HCT116 (cell line): ENCODE results near the gene AVEN. TPM values are rescaled to one million over a fixed set of nuclear protein-coding genes. Genes with fewer than 3 reads are reported as not detected.

Source experiments
- ATAC-seq: fragments of 200-7000 bp; cut with Tn5 transposase; 2 replicates; pipeline ENCODE4 v1.9.1; 2020; ENCODE audit warnings: mild to moderate bottlenecking, moderate library complexity
- BruUV-seq: library from RNA; stranded (reverse); fragments of 400-500 nt; replicated peaks from 2 replicates; lab custom pipeline; 2021; lab: Mats Ljungman, UMichigan
- CTCF ChIA-PET: fragments of 300-600 bp; sonication (Branson Sonifier 250); formaldehyde crosslinking; loops from one replicate; lab custom pipeline; 2021; ENCODE audit warnings: antibody characterized with exemption; lab: Charles Lee
- POLR2A ChIA-PET: fragments of 300-600, 350-600 bp; sonication (Branson Sonifier 250); formaldehyde crosslinking; loops from one replicate; lab custom pipeline; 2021; ENCODE audit warnings: antibody characterized with exemption; lab: Charles Lee
- RAD21 ChIA-PET, 2 experiments: fragments of 300-600 bp; sonication (Branson Sonifier 250); formaldehyde crosslinking; loops; one replicate each; lab custom pipeline; 2023; ENCODE audit warnings: low total read pairs in 2 of 2; ENCODE audit not compliant: uncharacterized antibody in 2 of 2, unreplicated experiment in 2 of 2, low non-redundant PET in 1 of 2; lab: Charles Lee
- DNase-seq: peaks from one replicate; pipeline ENCODE4 v3.0.0-alpha.2; 2010; ENCODE audit warnings: low read depth, low spot score
- H2AFZ ChIP-seq: fragments of 200-600 bp; shearing (Covaris generic), sonication (generic); 2 replicates; pipeline ENCODE4 v1.6.1; 2017; ENCODE audit warnings: low read depth, mixed run types, mixed read lengths, antibody characterized with exemption, low read length; ENCODE audit not compliant: poor library complexity, severe bottlenecking
- H3K27ac ChIP-seq: 2 replicates; pipeline ENCODE4 v1.5.1; 2012; ENCODE audit warnings: low read depth, low read length
- H3K27me3 ChIP-seq: fragments of 200-600 bp; sonication (generic); 2 replicates; pipeline ENCODE4 v1.6.1; 2016; ENCODE audit warnings: mixed run types, low read length, mixed read lengths; ENCODE audit not compliant: insufficient read depth
- H3K36me3 ChIP-seq, 2 experiments: fragments of 200-500 bp in 1 of 2; fragments of 200-600 bp in 1 of 2; sonication (Bioruptor generic) in 1 of 2; sonication (generic) in 1 of 2; 2 replicates each; pipeline versions ENCODE4 v1.5.1 to v1.6.1; 2014 to 2016; ENCODE audit warnings: low read length in 2 of 2, inconsistent platforms in 1 of 2, mixed read lengths in 1 of 2, mixed run types in 1 of 2; ENCODE audit not compliant: insufficient read depth in 2 of 2, control insufficient read depth in 1 of 2
- H3K4me1 ChIP-seq, 2 experiments: fragments of 200-600 bp in 1 of 2; sonication (generic) in 1 of 2; 2 replicates each; pipeline versions ENCODE4 v1.5.1 to v1.6.1; 2012 to 2017; ENCODE audit warnings: low read length in 2 of 2, inconsistent platforms in 1 of 2, mild to moderate bottlenecking in 1 of 2, mixed read lengths in 1 of 2, mixed run types in 1 of 2, moderate library complexity in 1 of 2; ENCODE audit not compliant: insufficient read depth in 2 of 2, control insufficient read depth in 1 of 2
- H3K4me2 ChIP-seq: fragments of 200-600 bp; sonication (generic); 2 replicates; pipeline ENCODE4 v1.6.1; 2017; ENCODE audit warnings: mixed run types, low read length, mixed read lengths
- H3K4me3 ChIP-seq, 2 experiments: fragments of 200-600 bp in 1 of 2; sonication (generic) in 1 of 2; replicated peaks in 1 of 2; 2 replicates each; pipeline ENCODE4 v1.5.1; 2011 to 2016; ENCODE audit warnings: low read length in 2 of 2, control low read depth in 1 of 2, low read depth in 1 of 2, mild to moderate bottlenecking in 1 of 2, mixed read lengths in 1 of 2, mixed run types in 1 of 2
- H3K79me2 ChIP-seq: fragments of 200-600 bp; sonication (generic); 2 replicates; pipeline ENCODE4 v1.6.1; 2017; ENCODE audit warnings: mild to moderate bottlenecking, mixed run types, low read length, moderate library complexity, mixed read lengths; ENCODE audit not compliant: insufficient read depth
- H3K9ac ChIP-seq: fragments of 200-600 bp; sonication (generic); 2 replicates; pipeline ENCODE4 v1.6.1; 2016; ENCODE audit warnings: low read length, mixed read lengths
- H3K9me2 ChIP-seq: fragments of 200-600 bp; sonication (generic), shearing (Covaris generic); 2 replicates; pipeline ENCODE4 v1.6.1; 2017; ENCODE audit warnings: mixed run types, mild to moderate bottlenecking, moderate library complexity; ENCODE audit not compliant: insufficient read depth
- H3K9me3 ChIP-seq, 2 experiments: fragments of 200-500 bp in 1 of 2; fragments of 200-600 bp in 1 of 2; sonication (Bioruptor generic) in 1 of 2; sonication (generic) in 1 of 2; 2 replicates each; pipeline ENCODE4 v1.6.1; 2014 to 2017; ENCODE audit warnings: low read length in 2 of 2, mixed read lengths in 2 of 2, inconsistent platforms in 1 of 2, low read depth in 1 of 2, mild to moderate bottlenecking in 1 of 2, mixed run types in 1 of 2, moderate library complexity in 1 of 2; ENCODE audit not compliant: control insufficient read depth in 1 of 2, insufficient read depth in 1 of 2
- H4K20me1 ChIP-seq: fragments of 200-600 bp; sonication (generic), shearing (Covaris generic); 2 replicates; pipeline ENCODE4 v1.6.1; 2017; ENCODE audit warnings: mixed run types, mild to moderate bottlenecking, moderate library complexity; ENCODE audit not compliant: insufficient read depth
- CBX3 ChIP-seq: IDR thresholded peaks from 2 replicates; pipeline ENCODE4 v1.6.1; 2012; ENCODE audit warnings: low read depth
- CEBPB ChIP-seq: IDR thresholded peaks from 2 replicates; pipeline ENCODE4 v1.6.1; 2012; ENCODE audit warnings: low read depth
- EGR1 ChIP-seq: IDR thresholded peaks from 2 replicates; pipeline ENCODE4 v1.6.1; 2012; ENCODE audit warnings: low read depth
- ELF1 ChIP-seq: IDR thresholded peaks from 2 replicates; pipeline ENCODE4 v1.6.1; 2012; ENCODE audit warnings: low read depth, borderline replicate concordance
- EZH2 ChIP-seq: fragments of 200-600 bp; sonication (generic); IDR thresholded peaks from 2 replicates; pipeline ENCODE4 v1.6.1; 2017; ENCODE audit warnings: antibody characterized with exemption, mixed run types
- EZH2phosphoT487 ChIP-seq: fragments of 200-600 bp; IDR thresholded peaks from 2 replicates; pipeline ENCODE4 v1.6.1; 2018; ENCODE audit warnings: antibody characterized with exemption, borderline replicate concordance
- FOSL1 ChIP-seq: IDR thresholded peaks from 2 replicates; pipeline ENCODE4 v1.6.1; 2012; ENCODE audit warnings: low read depth
- JUND ChIP-seq: IDR thresholded peaks from 2 replicates; pipeline ENCODE4 v1.6.1; 2012
- POLR2A ChIP-seq: IDR thresholded peaks from 2 replicates; pipeline ENCODE4 v1.7.0; 2011; ENCODE audit warnings: borderline replicate concordance; ENCODE audit not compliant: insufficient read depth, insufficient read length; ENCODE audit errors: extremely low read depth
- POLR2AphosphoS5 ChIP-seq: IDR thresholded peaks from 2 replicates; pipeline ENCODE4 v1.6.1; 2011; ENCODE audit warnings: mild to moderate bottlenecking, low read depth, low read length, moderate library complexity
- RAD21 ChIP-seq: IDR thresholded peaks from 2 replicates; pipeline ENCODE4 v1.6.1; 2012; ENCODE audit warnings: low read depth, mild to moderate bottlenecking
- SIN3A ChIP-seq: IDR thresholded peaks from 2 replicates; pipeline ENCODE4 v1.6.1; 2012; ENCODE audit warnings: low read depth
- SP1 ChIP-seq: IDR thresholded peaks from 2 replicates; pipeline ENCODE4 v1.6.1; 2012; ENCODE audit warnings: low read depth
- SRF ChIP-seq: IDR thresholded peaks from 2 replicates; pipeline ENCODE4 v1.6.1; 2012; ENCODE audit warnings: low read depth
- TCF7L2 ChIP-seq: IDR thresholded peaks from 2 replicates; pipeline ENCODE4 v1.7.0; 2011; ENCODE audit warnings: borderline replicate concordance, inconsistent platforms; ENCODE audit not compliant: insufficient read depth, insufficient read length; ENCODE audit errors: extremely low read depth
- ZFX ChIP-seq: fragments of 450-650 bp; IDR thresholded peaks from 2 replicates; pipeline ENCODE4 v1.6.1; 2017
- ZNF274 ChIP-seq: fragments of 200-500 bp; sonication (Bioruptor generic); IDR thresholded peaks from 2 replicates; pipeline ENCODE4 v1.6.1; 2014; ENCODE audit warnings: mild to moderate bottlenecking, low read depth, low read length, inconsistent platforms
- intact Hi-C: fragments of 100-400 bp; cut with micrococcal nuclease; formaldehyde crosslinking; loops from 2 replicates; pipeline ENCODE4 v1.10.0; 2022
- total RNA-seq: library from RNA; stranded (reverse); gene quantifications from one replicate; pipeline ENCODE4 v1.2.1, GENCODE V29; 2021; ENCODE audit not compliant: unreplicated experiment
- TF ChIP-seq, protein P1 (sequence below): IDR thresholded peaks from 2 replicates; pipeline ENCODE4 v1.6.1; 2011; ENCODE audit warnings: mild to moderate bottlenecking, low read length, moderate library complexity; ENCODE audit not compliant: insufficient replicate concordance; ENCODE audit errors: extremely low read depth
- TF ChIP-seq, protein P2 (sequence below): IDR thresholded peaks from 2 replicates; pipeline ENCODE4 v1.6.1; 2012
- TF ChIP-seq, protein P3 (sequence below): IDR thresholded peaks from 2 replicates; pipeline ENCODE4 v1.6.1; 2012

Gene AVEN
- total RNA-seq, 1 experiment from 2014 or later = 6.8 TPM

DNA sequence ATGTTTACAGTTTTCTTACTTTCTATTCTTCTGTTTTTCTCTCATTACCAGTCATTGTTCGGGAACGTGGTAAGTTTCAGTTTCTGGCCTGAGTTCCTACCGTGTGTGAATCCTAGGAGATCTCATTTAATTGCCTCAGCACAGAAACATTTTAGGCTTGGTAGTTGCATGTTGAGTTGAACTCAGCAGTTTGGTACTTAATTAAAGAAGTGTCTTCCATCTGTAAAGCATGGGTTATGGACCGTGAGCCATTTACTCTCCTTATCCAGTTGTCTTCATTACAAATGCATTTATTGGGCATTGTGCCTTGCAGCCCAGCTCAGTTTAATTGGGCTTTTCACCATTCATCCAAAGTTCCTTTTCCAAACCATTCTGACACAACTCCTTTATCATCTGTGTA lies 212.8 kb downstream of the AVEN start:
- no peak for DNase-seq
- Histone ChIP-seq H3K27me3 (peaks cover 28% of the 10 kb centered on the region; the same call in 1 of the 2 replicates), H3K4me3 (no peak overlapping the region), H3K4me2 (no peak overlapping the region), H3K9me2 (no peaks in the 10 kb centered on the region), H3K27ac (no peak overlapping the region), H3K79me2 (no peaks in the 10 kb centered on the region), H4K20me1 (no peaks in the 10 kb centered on the region), H3K9me3 (no peaks in the 10 kb centered on the region), H3K4me1 (no peaks in the 10 kb centered on the region), H3K36me3 (no peaks in the 10 kb centered on the region), H3K9ac (no peak overlapping the region), H2AFZ (no peak overlapping the region)
- POLR2A ChIA-PET = no interaction called here
- RAD21 ChIA-PET = no interaction called here
- intact Hi-C loops = no loop called here
- CTCF ChIA-PET = no interaction called here
- no TSS peak for BruUV-seq
- no peak for ATAC-seq
- TF ChIP-seq RAD21 (no peak), POLR2A (no peak)

DNA sequence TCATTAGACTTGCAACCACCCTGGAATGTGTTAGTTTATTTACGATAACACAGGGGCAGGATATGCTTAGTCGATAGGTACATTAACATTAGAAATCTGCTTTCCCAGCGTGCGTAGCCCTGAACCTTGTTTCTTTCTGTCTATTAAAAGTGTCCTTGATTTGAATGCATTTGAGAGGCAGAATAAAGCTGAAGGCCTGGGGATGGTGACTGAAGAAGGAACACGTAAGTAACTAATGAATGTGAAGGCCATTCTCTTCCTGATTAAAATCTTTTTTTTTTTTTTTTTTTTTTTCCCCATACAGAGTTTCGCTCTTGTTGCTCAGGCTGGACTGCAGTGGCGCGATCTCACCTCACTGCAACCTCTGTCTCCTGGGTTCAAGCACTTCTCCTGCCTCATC lies 213.6 kb downstream of the AVEN start:
- no peaks in the 10 kb centered on the region for H3K79me2 ChIP-seq
- H3K9me3 ChIP-seq = no peaks in the 10 kb centered on the region
- CTCF ChIA-PET = no interaction called here
- H3K36me3 ChIP-seq = no peaks in the 10 kb centered on the region
- no peak overlapping the region for H3K9ac ChIP-seq
- DNase-seq = no peak
- peaks cover 34% of the 10 kb centered on the region; the same call in 1 of the 2 replicates for H3K27me3 ChIP-seq
- no TSS peak for BruUV-seq
- intact Hi-C loops = no loop called here
- H3K4me2 ChIP-seq = no peak overlapping the region
- no peaks in the 10 kb centered on the region for H3K9me2 ChIP-seq
- ATAC-seq = no peak
- POLR2A ChIA-PET = no interaction called here
- TF ChIP-seq CEBPB (no peak), ELF1 (no peak), POLR2A (no peak), ZNF274 (no peak), POLR2AphosphoS5 (no peak), SP1 (no peak), SRF (no peak), CBX3 (no peak), TCF7L2 (no peak), SIN3A (no peak), EZH2phosphoT487 (no peak), JUND (no peak), EZH2 (no peak), ZFX (no peak), EGR1 (no peak), FOSL1 (no peak)
- TF ChIP-seq, protein P1, sequence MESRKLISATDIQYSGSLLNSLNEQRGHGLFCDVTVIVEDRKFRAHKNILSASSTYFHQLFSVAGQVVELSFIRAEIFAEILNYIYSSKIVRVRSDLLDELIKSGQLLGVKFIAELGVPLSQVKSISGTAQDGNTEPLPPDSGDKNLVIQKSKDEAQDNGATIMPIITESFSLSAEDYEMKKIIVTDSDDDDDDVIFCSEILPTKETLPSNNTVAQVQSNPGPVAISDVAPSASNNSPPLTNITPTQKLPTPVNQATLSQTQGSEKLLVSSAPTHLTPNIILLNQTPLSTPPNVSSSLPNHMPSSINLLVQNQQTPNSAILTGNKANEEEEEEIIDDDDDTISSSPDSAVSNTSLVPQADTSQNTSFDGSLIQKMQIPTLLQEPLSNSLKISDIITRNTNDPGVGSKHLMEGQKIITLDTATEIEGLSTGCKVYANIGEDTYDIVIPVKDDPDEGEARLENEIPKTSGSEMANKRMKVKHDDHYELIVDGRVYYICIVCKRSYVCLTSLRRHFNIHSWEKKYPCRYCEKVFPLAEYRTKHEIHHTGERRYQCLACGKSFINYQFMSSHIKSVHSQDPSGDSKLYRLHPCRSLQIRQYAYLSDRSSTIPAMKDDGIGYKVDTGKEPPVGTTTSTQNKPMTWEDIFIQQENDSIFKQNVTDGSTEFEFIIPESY = no peak
- TF ChIP-seq, protein P2, sequence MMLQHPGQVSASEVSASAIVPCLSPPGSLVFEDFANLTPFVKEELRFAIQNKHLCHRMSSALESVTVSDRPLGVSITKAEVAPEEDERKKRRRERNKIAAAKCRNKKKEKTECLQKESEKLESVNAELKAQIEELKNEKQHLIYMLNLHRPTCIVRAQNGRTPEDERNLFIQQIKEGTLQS = no peak
- TF ChIP-seq, protein P3, sequence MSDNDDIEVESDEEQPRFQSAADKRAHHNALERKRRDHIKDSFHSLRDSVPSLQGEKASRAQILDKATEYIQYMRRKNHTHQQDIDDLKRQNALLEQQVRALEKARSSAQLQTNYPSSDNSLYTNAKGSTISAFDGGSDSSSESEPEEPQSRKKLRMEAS = no peak
- no peak overlapping the region for H2AFZ ChIP-seq
- H4K20me1 ChIP-seq = no peaks in the 10 kb centered on the region
- no peak overlapping the region for H3K27ac ChIP-seq
- H3K4me3 ChIP-seq = no peak overlapping the region
- RAD21 ChIA-PET = no interaction called here
- no peaks in the 10 kb centered on the region for H3K4me1 ChIP-seq
